PFSK-1 (cell line): ENCODE results near the gene GOLGA6A.

ENCODE experiments used
- FOXP2 ChIP-seq: optimal IDR thresholded peaks from 2 replicates; pipeline ENCODE3; 2011; ENCODE audit warnings: borderline replicate concordance, control low read depth, inconsistent platforms; ENCODE audit not compliant: insufficient read depth; ENCODE audit errors: extremely low read length, extremely low read depth
- POLR2AphosphoS5 ChIP-seq: IDR thresholded peaks from 2 replicates; pipeline ENCODE4 v1.6.1; 2012; ENCODE audit warnings: low read depth, mild to moderate bottlenecking, control low read depth, low read length, moderate library complexity
- SIN3A ChIP-seq: IDR thresholded peaks from 2 replicates; pipeline ENCODE4 v1.6.1; 2012; ENCODE audit warnings: mild to moderate bottlenecking, low read length, moderate library complexity, borderline replicate concordance; ENCODE audit not compliant: insufficient read depth
- TAF1 ChIP-seq: IDR thresholded peaks from 2 replicates; pipeline ENCODE4 v1.6.1; 2012; ENCODE audit warnings: low read length, control low read depth, borderline replicate concordance; ENCODE audit not compliant: insufficient read depth
- TF ChIP-seq, protein P1 (sequence below), 2 experiments: IDR thresholded peaks; 2 replicates each; pipeline versions ENCODE4 v1.6.1 to v1.8.0; 2011 to 2012; ENCODE audit warnings: low read depth in 2 of 2, low read length in 2 of 2, control low read depth in 1 of 2, inconsistent platforms in 1 of 2, mild to moderate bottlenecking in 1 of 2, moderate library complexity in 1 of 2; ENCODE audit not compliant: insufficient read depth in 1 of 2

Gene GOLGA6A

DNA sequence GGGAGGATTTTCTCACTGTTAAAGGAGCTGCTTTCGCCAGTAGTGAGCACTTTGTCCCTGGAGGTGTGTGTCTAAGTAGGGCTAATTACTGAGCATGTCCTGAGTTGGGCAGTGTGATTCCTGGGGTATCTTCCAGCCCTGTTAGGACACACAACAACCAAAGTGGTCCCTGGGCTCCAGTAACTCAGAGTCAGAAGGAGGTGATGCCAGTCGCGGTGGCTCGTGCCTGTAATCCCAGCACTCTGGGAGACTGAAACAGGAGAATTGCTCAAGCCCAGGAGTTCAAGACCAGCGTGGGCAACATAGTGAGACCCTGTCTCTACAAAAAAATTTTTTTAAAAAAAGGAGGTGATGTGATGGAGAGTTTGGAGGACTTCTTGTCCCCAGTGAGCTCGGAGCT, 50.3 kb downstream of the GOLGA6A start:
- TF ChIP-seq, protein P1, sequence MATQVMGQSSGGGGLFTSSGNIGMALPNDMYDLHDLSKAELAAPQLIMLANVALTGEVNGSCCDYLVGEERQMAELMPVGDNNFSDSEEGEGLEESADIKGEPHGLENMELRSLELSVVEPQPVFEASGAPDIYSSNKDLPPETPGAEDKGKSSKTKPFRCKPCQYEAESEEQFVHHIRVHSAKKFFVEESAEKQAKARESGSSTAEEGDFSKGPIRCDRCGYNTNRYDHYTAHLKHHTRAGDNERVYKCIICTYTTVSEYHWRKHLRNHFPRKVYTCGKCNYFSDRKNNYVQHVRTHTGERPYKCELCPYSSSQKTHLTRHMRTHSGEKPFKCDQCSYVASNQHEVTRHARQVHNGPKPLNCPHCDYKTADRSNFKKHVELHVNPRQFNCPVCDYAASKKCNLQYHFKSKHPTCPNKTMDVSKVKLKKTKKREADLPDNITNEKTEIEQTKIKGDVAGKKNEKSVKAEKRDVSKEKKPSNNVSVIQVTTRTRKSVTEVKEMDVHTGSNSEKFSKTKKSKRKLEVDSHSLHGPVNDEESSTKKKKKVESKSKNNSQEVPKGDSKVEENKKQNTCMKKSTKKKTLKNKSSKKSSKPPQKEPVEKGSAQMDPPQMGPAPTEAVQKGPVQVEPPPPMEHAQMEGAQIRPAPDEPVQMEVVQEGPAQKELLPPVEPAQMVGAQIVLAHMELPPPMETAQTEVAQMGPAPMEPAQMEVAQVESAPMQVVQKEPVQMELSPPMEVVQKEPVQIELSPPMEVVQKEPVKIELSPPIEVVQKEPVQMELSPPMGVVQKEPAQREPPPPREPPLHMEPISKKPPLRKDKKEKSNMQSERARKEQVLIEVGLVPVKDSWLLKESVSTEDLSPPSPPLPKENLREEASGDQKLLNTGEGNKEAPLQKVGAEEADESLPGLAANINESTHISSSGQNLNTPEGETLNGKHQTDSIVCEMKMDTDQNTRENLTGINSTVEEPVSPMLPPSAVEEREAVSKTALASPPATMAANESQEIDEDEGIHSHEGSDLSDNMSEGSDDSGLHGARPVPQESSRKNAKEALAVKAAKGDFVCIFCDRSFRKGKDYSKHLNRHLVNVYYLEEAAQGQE (IDR thresholded peaks at IDR 0.05; ENCODE audit: insufficient read depth in 1 of 2, low read depth in 2 of 2, low read length in 2 of 2) = no peak
- TF ChIP-seq FOXP2 (no peak), POLR2AphosphoS5 (no peak), TAF1 (no peak), SIN3A (no peak)

DNA sequence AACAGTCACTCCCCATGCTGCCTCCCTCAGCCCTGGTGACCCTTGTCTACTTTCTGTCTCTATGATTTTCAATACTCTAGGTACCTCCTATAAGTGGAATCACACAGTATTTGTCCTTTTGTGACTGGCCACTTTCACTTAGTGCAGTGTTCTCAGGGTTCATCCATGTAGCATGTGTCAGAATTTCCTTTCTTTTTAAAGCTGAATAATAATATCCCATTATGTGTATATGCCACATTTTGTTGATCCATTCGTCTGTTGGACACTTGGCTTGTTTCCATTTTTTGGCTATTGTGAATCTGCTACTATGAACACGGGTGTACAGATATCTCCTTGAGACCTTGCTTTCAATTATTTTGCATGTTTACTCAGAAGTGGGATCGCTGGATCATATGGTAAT, 53.7 kb downstream of the GOLGA6A start:
- TF ChIP-seq SIN3A = no peak
- TF ChIP-seq FOXP2 = no peak
- no peak for TF ChIP-seq TAF1
- TF ChIP-seq, protein P1 (IDR thresholded peaks at IDR 0.05; ENCODE audit: insufficient read depth in 1 of 2, low read depth in 2 of 2, low read length in 2 of 2) = no peak
- no peak for TF ChIP-seq POLR2AphosphoS5

DNA sequence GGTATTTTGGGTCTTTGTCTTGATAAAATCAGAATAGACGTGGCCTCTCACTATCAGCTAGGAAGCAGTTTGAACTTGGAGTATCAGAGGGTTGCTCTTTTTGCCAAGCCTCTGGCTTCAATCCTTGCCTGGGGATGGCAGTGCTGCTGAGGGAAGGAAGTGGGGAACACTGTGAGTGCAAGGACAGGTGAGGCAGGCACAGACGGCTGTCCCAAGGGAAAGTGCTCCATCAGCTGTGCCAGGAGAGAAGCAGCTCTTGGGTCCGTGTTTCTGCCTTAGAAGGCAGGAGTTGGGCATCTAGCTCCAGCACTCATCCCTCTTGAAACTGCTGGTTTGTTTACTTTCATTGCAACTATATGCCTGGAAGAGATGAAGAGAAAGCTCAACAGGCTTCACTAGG, 54.7 kb downstream of the GOLGA6A start:
- TF ChIP-seq, protein P1 (IDR thresholded peaks at IDR 0.05; ENCODE audit: insufficient read depth in 1 of 2, low read depth in 2 of 2, low read length in 2 of 2) = no peak
- TF ChIP-seq POLR2AphosphoS5 (no peak), SIN3A (no peak), FOXP2 (no peak)

DNA sequence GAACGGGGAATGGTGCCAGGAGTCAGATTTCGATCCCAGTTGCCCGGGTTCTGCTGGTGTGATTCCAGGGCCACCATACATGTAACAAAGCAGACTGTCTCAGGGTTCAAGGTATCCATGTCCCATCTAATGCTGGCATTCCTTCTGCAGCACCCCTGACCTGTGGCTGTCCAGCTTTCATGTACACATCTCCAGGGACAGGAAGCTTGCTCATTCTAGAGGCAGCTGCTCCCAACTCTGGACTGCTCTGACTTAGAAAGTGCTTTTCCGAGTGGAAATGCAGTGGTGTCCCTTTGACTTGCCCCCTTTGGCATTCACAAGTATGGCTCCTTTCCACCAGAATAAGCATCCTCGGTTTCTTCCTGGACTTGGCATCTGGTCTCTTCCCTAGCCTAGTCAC, 56.9 kb downstream of the GOLGA6A start:
- TF ChIP-seq, protein P1 (IDR thresholded peaks at IDR 0.05; ENCODE audit: insufficient read depth in 1 of 2, low read depth in 2 of 2, low read length in 2 of 2) = no peak
- TF ChIP-seq FOXP2 (no peak), POLR2AphosphoS5 (no peak), SIN3A (no peak), TAF1 (no peak)

DNA sequence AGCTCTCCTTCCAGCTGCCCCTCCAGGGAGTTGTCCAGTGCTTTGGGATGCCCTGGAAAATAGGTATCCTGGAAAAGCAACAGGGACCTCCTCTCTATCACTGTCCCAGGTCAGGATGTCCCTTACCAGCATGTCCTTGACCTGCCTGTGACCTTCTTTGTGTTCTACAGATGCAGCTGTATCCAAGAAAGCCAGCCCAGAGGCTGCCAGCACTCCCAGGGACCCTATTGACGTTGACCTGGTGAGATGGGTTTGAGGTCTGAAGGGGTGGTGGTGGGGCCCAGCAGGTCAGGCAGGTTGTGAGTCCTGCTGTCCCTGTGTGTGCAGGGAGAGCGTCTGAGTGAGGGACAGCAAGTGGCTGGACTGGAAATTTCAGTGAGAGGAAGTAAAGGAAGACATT, 57.7 kb downstream of the GOLGA6A start:
- TF ChIP-seq, protein P1 (IDR thresholded peaks at IDR 0.05; ENCODE audit: insufficient read depth in 1 of 2, low read depth in 2 of 2, low read length in 2 of 2) = no peak
